ENCODE measurements around the gene ORAI2. TPM values are rescaled to one million over a fixed set of nuclear protein-coding genes. Genes with fewer than 3 reads are reported as not detected.
"Not testable (repeated sequence)": the region's sequence is repeated elsewhere in the genome, so short reads cannot be mapped to it uniquely, and the experiment has no call there.

Gene ORAI2
- total RNA-seq, 2 experiments from 2014 or later: 28.7 to 31.5 TPM

DNA sequence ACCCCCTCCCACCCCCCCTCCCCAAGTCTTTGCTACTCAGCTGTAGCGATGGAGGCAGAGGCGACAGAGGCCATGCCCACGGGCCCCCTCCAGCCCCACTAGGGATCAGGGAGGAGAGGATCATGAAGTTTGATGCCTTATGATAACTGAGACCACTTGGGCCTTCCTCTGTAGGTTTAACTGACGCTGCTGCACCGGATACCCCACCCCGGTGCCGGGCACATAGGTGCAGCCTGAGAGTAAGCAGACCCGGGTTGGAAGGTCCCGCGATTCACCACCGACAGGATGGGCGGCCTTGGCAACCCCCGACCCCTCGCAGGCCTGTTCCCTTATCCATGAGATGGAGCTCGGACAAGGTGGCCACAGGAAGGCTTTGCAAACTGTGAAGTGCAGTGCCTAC lies 60.7 kb downstream of the ORAI2 start:
- H3K27me3 Mint-ChIP-seq; H3K27ac Mint-ChIP-seq; H3K9me3 Mint-ChIP-seq; CTCF ChIA-PET; POLR2A ChIA-PET; H3K36me3 Mint-ChIP-seq; intact Hi-C loops (cut with micrococcal nuclease); H3K4me1 Mint-ChIP-seq (ENCODE audit: low read depth); H3K4me3 Mint-ChIP-seq: not testable (repeated sequence)
- peak; percentile 20 for DNase-seq

DNA sequence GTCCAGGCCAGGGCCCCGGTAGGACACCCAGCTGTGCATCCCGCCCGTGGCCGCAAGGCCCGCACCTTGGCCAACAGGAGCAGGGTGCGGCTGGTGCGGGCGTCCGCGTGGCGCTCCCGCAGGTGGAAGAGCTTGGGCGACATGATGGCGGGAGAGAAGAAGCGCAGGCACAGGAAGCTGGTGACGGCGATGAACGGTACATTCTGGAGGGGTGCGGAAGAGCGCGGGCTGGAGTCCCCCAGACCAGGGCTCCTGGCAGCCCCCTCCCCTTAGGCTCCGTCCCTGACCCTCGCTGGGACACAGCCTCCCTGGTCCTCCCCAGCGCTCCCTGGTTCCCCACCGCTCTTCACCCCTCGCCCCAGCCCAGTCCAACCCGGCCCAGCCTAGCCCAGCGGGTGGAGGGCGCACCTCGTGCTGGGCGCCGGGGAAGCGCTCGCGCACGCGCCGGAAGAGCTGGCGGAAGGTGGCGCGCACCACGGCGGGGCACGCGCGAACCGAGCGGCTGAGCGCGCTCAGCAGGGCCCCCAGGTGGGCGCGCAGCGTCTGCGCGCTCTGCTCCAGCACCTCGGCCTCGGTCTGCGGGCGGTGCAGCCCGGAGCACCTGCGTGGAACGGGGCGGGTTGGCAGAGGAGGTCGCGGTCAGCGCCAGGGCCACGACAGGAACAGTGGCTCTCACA lies 61.2 kb downstream of the ORAI2 start:
- H3K36me3 Mint-ChIP-seq; POLR2A ChIA-PET; H3K9me3 Mint-ChIP-seq; CTCF ChIA-PET; H3K27ac Mint-ChIP-seq; H3K4me1 Mint-ChIP-seq (ENCODE audit: low read depth); H3K4me3 Mint-ChIP-seq; intact Hi-C loops (cut with micrococcal nuclease); DNase-seq; H3K27me3 Mint-ChIP-seq: not testable (repeated sequence)

DNA sequence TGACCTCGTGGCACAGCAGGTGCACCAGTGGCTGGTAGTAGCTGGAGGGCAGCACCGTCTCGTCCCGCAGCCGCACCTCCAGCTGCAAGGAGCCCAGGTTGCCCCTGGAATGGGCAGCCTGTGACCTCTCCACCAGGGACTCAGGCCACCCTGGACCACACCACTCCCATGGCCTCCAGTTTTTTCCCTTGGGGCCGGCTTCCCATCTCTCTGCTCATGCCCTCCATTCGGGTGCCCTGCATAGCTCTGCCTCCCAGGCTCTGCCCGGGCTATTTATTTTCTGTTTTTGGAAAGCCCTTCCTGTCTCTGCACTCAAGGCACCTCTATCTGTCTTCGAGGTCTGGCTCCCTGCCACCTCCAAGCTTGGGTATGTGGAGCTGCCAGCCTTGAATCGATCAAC lies 63.5 kb downstream of the ORAI2 start:
- CTCF ChIA-PET; H3K4me1 Mint-ChIP-seq (ENCODE audit: low read depth); H3K4me3 Mint-ChIP-seq; POLR2A ChIA-PET; DNase-seq; H3K36me3 Mint-ChIP-seq; intact Hi-C loops (cut with micrococcal nuclease); H3K27me3 Mint-ChIP-seq; H3K27ac Mint-ChIP-seq; H3K9me3 Mint-ChIP-seq: not testable (repeated sequence)

DNA sequence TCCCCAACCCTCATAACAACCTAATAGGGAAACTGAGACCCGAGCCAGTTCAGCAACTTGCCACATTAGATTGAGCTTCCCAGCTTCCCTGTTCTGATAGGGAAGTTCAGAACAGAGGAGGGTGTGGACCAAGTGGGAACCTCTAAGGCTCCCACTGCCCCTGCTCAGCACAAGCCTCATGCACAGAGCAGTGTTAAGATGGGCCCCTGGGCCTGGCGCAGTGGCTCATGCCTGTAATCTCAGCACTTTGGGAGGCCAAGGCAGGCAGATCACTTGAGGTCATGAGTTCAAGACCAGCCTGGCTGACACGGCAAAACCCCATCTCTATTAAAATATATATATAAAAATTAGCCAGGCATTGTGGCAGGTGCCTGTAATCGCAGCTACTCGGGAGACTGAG lies 63.9 kb downstream of the ORAI2 start:
- H3K27me3 Mint-ChIP-seq; H3K9me3 Mint-ChIP-seq; DNase-seq; CTCF ChIA-PET; H3K4me3 Mint-ChIP-seq; H3K27ac Mint-ChIP-seq; H3K36me3 Mint-ChIP-seq; intact Hi-C loops (cut with micrococcal nuclease); POLR2A ChIA-PET; H3K4me1 Mint-ChIP-seq (ENCODE audit: low read depth): not testable (repeated sequence)

DNA sequence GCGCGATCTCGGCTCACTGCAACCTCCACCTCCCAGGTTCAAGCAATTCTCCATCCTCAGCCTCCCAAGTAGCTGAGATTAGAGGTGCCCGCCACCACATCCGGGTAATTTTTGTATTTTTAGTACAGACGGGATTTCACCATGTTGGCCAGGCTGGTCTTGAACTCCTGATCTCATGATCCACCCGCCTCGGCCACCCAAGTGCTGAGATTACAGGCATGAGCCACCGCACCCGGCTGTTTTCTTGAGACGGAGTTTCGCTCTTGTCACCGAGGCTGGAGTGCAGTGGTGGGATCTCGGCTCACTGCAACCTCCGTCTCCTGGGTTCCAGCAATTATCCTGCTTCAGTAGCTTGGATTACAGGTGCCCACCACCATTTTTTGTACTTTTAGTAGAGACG lies 64.9 kb downstream of the ORAI2 start:
- H3K27ac Mint-ChIP-seq; H3K9me3 Mint-ChIP-seq; H3K4me1 Mint-ChIP-seq (ENCODE audit: low read depth); H3K27me3 Mint-ChIP-seq; H3K4me3 Mint-ChIP-seq; POLR2A ChIA-PET; intact Hi-C loops (cut with micrococcal nuclease); H3K36me3 Mint-ChIP-seq; DNase-seq; CTCF ChIA-PET: not testable (repeated sequence)

DNA sequence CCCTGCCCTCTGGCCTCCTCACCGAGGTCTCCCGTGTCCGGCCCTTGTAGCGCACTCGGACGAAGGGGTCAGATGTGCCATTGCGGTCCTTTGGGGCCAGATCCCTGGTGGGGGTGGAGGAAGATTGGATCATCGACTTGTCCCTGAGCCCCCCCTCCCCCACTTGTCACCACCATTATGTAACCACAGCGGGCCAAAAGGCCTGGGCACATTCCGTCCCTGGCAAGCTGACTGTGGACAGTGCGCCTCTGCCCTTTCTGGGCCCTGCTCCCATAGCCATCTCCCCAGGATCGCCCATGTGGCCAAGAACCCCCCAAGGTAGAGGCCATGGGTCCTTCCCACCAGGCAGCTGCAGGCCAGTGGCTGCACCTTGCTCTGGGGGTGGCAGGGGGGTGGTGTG lies 69.8 kb downstream of the ORAI2 start:
- intact Hi-C loops (cut with micrococcal nuclease); H3K27ac Mint-ChIP-seq; DNase-seq; H3K27me3 Mint-ChIP-seq; CTCF ChIA-PET; H3K4me1 Mint-ChIP-seq (ENCODE audit: low read depth); POLR2A ChIA-PET; H3K36me3 Mint-ChIP-seq; H3K4me3 Mint-ChIP-seq; H3K9me3 Mint-ChIP-seq: not testable (repeated sequence)

DNA sequence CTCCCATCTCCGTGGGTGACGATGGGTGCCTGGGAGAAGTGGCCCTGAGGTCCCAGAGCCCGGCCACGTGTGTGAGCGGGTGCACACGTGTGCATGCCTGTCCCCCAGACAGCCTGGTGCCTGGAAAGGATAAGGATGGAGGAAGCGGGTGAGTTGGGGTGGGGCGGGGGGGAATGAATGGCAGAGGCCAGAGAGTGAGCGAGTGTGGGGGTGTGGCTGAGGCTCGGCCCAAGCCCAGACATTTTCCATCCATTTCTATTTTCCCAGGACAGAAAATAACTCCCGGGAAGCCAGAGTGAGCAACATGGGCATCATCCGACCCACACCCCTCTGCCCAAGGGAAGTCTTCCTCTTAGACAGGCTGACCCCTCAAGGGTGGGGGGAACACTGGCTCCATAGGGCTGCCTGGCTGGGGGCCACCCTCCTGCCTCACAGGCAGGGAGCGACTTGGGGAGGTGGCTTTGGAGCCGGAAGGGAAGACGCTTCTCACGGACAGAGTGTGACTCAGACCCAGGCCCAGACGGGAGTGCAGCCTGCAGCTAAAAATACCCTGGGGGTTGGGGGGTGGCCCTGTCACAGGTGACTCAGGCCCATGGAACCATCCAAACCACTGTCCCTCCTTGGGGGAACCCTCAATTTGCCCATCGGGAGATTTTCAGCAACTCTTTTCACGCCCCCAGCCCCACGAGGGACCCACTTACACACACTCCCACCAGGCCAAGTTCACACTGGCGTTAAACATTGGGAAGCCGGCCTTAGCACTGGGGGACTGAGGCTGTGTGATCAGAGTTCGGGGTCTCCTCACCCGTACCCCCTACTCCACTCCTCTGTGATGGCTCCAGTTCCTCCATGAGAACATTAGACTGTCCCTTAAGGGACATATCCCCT lies 72.2 kb downstream of the ORAI2 start:
- H3K4me1 Mint-ChIP-seq (ENCODE audit: low read depth); POLR2A ChIA-PET; H3K9me3 Mint-ChIP-seq; H3K27me3 Mint-ChIP-seq; H3K36me3 Mint-ChIP-seq; CTCF ChIA-PET; H3K27ac Mint-ChIP-seq; intact Hi-C loops (cut with micrococcal nuclease); DNase-seq; H3K4me3 Mint-ChIP-seq: not testable (repeated sequence)

Small RNAs within 50 kb of the gene (microRNA-seq; reads per million reads assigned to microRNA genes)
- gene MIR4467 (ENCODE audit: borderline microRNAs expressed, borderline number of aligned reads, borderline replicate concordance) (2.0 reads per million), gene MIR5090 (ENCODE audit: borderline microRNAs expressed, borderline number of aligned reads, borderline replicate concordance) (3.5 reads per million), gene MIR548O (ENCODE audit: borderline microRNAs expressed, borderline number of aligned reads, borderline replicate concordance) (not detected)

Other genes starting within 250 kb of the ORAI2 start
- 1 to 10 TPM; 3.8 to 4.7 TPM for gene SH2B2, start 146.7 kb upstream of the ORAI2 start, total RNA-seq
- not detected for gene SPDYE6, start 77.1 kb upstream of the ORAI2 start, total RNA-seq
- 10 to 100 TPM; 20.8 to 22.6 TPM for gene PRKRIP1, start 37.2 kb upstream of the ORAI2 start, total RNA-seq
- 1 to 10 TPM; 7.7 to 7.8 TPM for gene ALKBH4, start 31.3 kb downstream of the ORAI2 start, total RNA-seq
- gene LRWD1, start 31.4 kb downstream of the ORAI2 start, total RNA-seq: 10 to 100 TPM; 16.4 to 20.0 TPM
- gene POLR2J, start 45.3 kb downstream of the ORAI2 start, total RNA-seq: 10 to 100 TPM; 44.4 to 44.7 TPM
- gene RASA4B, start 84.2 kb downstream of the ORAI2 start, total RNA-seq: 10 to 100 TPM; 10.2 to 10.4 TPM
- 1 to 10 TPM; 5.8 to 8.2 TPM for gene UPK3BL2, start 110.1 kb downstream of the ORAI2 start, total RNA-seq
- gene SPDYE2, start 117.7 kb downstream of the ORAI2 start, total RNA-seq: not detected
- 10 to 100 TPM; 16.6 to 19.2 TPM for gene POLR2J3, start 139.0 kb downstream of the ORAI2 start, total RNA-seq
- gene RASA4, start 183.2 kb downstream of the ORAI2 start, total RNA-seq: 10 to 100 TPM; 25.2 to 26.8 TPM
- 1 to 10 TPM; 9.0 to 9.6 TPM for gene UPK3BL1, start 209.2 kb downstream of the ORAI2 start, total RNA-seq
- gene SPDYE2B, start 216.7 kb downstream of the ORAI2 start, total RNA-seq: not detected
- gene POLR2J2, start 238.1 kb downstream of the ORAI2 start, total RNA-seq: 1 to 10 TPM; 4.5 to 5.0 TPM

All from activated CD4-positive, alpha-beta memory T cell treated with anti-CD3 and anti-CD28 coated beads for 36 hours (primary cell).